ENCODE data around the gene TFPT. TPM values are rescaled to one million over a fixed set of nuclear protein-coding genes. Genes with fewer than 3 reads are reported as not detected.

The TFPT gene
- total and polyA plus RNA-seq, 10 of the 15 experiments (the other 5 are each of a cell fraction or from before 2014, with no cell fraction given) = 1.7 to 40.2 (median 25.6) TPM

GRCh38 chr19:54104998-54105715 is 10.3 kb downstream of the TFPT start (continued):
- TF ChIP-seq E2F8 (IDR thresholded peaks at IDR 0.05; ENCODE audit: low read depth, partially characterized antibody) (no peak), SUPT20H (IDR thresholded peaks at IDR 0.05; ENCODE audit: borderline replicate concordance, control insufficient read depth, low read depth, low read length) (no peak), SREBF2 (IDR thresholded peaks at IDR 0.05; ENCODE audit: low read length) (no peak), JUNB (IDR thresholded peaks at IDR 0.05) (no peak), ATF7 (IDR thresholded peaks at IDR 0.05; ENCODE audit: low read depth) (no peak), TARDBP (IDR thresholded peaks at IDR 0.05; ENCODE audit: borderline replicate concordance) (no peak), SUZ12 (IDR thresholded peaks at IDR 0.05; ENCODE audit: unreplicated experiment) (no peak)

GRCh38 chr19:54102421-54103169 is 12.9 kb downstream of the TFPT start, which contains the start of gene NDUFA3:
NDUFA3 (plus strand) TSS chr19:54102855; CDS start chr19:54102879, 24 bp downstream.
- peak within 1 kb of the TSS; percentile 85 for H2AFZ ChIP-seq (ENCODE audit: control insufficient read depth, low read depth, low read length)
- ChIA-PET CTCF (no interaction called here), SMC1A (ENCODE audit: uncharacterized antibody, unreplicated experiment) (interaction anchor here (1.0 kb wide), 2 partner anchors 12 to 16 kb away, joined by 3 read pairs; partner anchors contain the start of gene TFPT), POLR2A (interaction anchor here (0.5 to 2.1 kb wide), 3 partner anchors 10 to 1663 kb away, joined by 3 to 8 read pairs (median 6); no protein-coding TSS in a partner anchor), RAD21 (ENCODE audit: unreplicated experiment) (no interaction called here)
- H3K9me3 ChIP-seq (replicated peaks; ENCODE audit: control insufficient read depth, insufficient read depth, low read length) = no peaks in the 10 kb centered on the region
- peak within 1 kb of the TSS; percentile 75 for H3K27ac ChIP-seq (ENCODE audit: control insufficient read depth, insufficient read depth)
- WGBS (ENCODE audit: insufficient coverage, insufficient replicate concordance, low lambda C conversion rate, missing lambda C conversion rate) = 5% methylated on average over 51 of the region's 54 CpGs
- H3K27me3 ChIP-seq (replicated peaks in 1 of 2; ENCODE audit: control insufficient read depth in 2 of 2, insufficient read depth in 2 of 2, low read length in 1 of 2) = no peaks in the 10 kb centered on the region
- intact Hi-C loops (cut with micrococcal nuclease; ENCODE audit: unreplicated experiment) (loop anchor here (1.0 to 10.0 kb wide), 3 partner anchors 35 to 998 kb away; partner anchors contain the start of genes CNOT3 and ZNF160), in situ Hi-C loops (cut with MboI) (no loop called here)
- no peaks in the 10 kb centered on the region for H4K20me1 ChIP-seq (ENCODE audit: control insufficient read depth, insufficient read depth)
- DNase-seq (ENCODE audit: low read depth, low spot score) (peak; percentile 95), ATAC-seq (peak; percentile 99), FAIRE-seq (peak; percentile 99)
- H3K9ac ChIP-seq (ENCODE audit: control insufficient read depth, insufficient read depth, low read length) = peak within 1 kb of the TSS; percentile 84
- no peaks in the 10 kb centered on the region for H3K4me1 ChIP-seq (ENCODE audit: control insufficient read depth, insufficient read depth, low read length)
- H3K4me3 ChIP-seq = peak within 1 kb of the TSS; percentile 85
- H3K36me3 ChIP-seq (ENCODE audit: control insufficient read depth in 2 of 2, insufficient read depth in 2 of 2, low read length in 1 of 2) = peaks cover 0 to 5% of the 10 kb centered on the region in 2 experiments; a peak in 2 of 4 replicates
- H3K79me2 ChIP-seq (ENCODE audit: control insufficient read depth, insufficient read depth, low read length) = peaks cover 9% of the 10 kb centered on the region
- BruUV-seq (replicated peaks) = TSS peak; percentile 97
- peak within 1 kb of the TSS; percentile 89 for H3K4me2 ChIP-seq (ENCODE audit: control insufficient read depth, insufficient read depth)
- TF ChIP-seq GATAD2B (conservative IDR thresholded peaks at IDR 0.05; ENCODE audit: low read depth) (peak; percentile 37; the same call in 1 of the 2 replicates), RELB (IDR thresholded peaks at IDR 0.05; ENCODE audit: low read depth) (peak; percentile 90), TAF1 (IDR thresholded peaks at IDR 0.05; ENCODE audit: borderline replicate concordance, low read depth, low read length) (peak; percentile 90), GABPA (IDR thresholded peaks at IDR 0.05; ENCODE audit: low read depth) (no peak), TCF12 (IDR thresholded peaks at IDR 0.05; ENCODE audit: low read depth, low read length) (0 out of 2 replicates have a peak, but pooled peaks have one; percentile 11), IKZF2 (IDR thresholded peaks at IDR 0.05) (no peak), NR2C1 (IDR thresholded peaks at IDR 0.05) (peak; percentile 83)

Measured in GM12878 (cell line).